Endothelial cell of umbilical vein (primary cell): Measurements from ENCODE around the gene TTC21A. TPM values are rescaled to one million over a fixed set of nuclear protein-coding genes. Genes with fewer than 3 reads are reported as not detected.
"Not testable (repeated sequence)": the region's sequence is repeated elsewhere in the genome, so short reads cannot be mapped to it uniquely, and the experiment has no call there.

Experiments used
- BruUV-seq: library from RNA; stranded (reverse); fragments of 400-500 nt; replicated peaks from 2 replicates; lab custom pipeline; 2021; lab: Mats Ljungman, UMichigan
- CTCF ChIA-PET: fragments of 300-600, 350-600 bp; sonication (Branson Sonifier 250); formaldehyde crosslinking; loops from one replicate; lab custom pipeline; 2021; ENCODE audit warnings: antibody characterized with exemption, inconsistent platforms; lab: Charles Lee
- POLR2A ChIA-PET: fragments of 300-600, 350-600 bp; sonication (Branson Sonifier 250); formaldehyde crosslinking; loops from one replicate; lab custom pipeline; 2021; ENCODE audit warnings: antibody characterized with exemption, inconsistent platforms; lab: Charles Lee
- DNase-seq: peaks from one replicate; pipeline ENCODE4 v3.0.0-alpha.2; 2011; ENCODE audit warnings: low read depth, low spot score
- FAIRE-seq: peaks from 2 replicates; lab custom pipeline; 2011; peaks lifted over from hg19 to GRCh38; lab: Jason Lieb, UNC
- H2AFZ ChIP-seq: 2 replicates; pipeline ENCODE4 v1.6.0; 2012; ENCODE audit warnings: low read depth, low read length, control low read depth, inconsistent platforms
- H3K27ac ChIP-seq: 2 replicates; pipeline ENCODE4 v1.5.1; 2011; ENCODE audit warnings: low read depth, mild to moderate bottlenecking, control low read depth, low read length, moderate library complexity; ENCODE audit not compliant: insufficient read depth
- H3K27me3 ChIP-seq, 2 experiments: 2 replicates each; pipeline versions ENCODE4 v1.6.0 to v1.6.1; 2011; ENCODE audit warnings: low read length in 2 of 2, mixed read lengths in 1 of 2; ENCODE audit not compliant: control insufficient read depth in 2 of 2, insufficient read depth in 2 of 2
- H3K36me3 ChIP-seq, 2 experiments: 2 replicates in 1 of 2; 3 replicates in 1 of 2; pipeline ENCODE4 v1.5.1; 2011; ENCODE audit warnings: low read length in 2 of 2, mild to moderate bottlenecking in 1 of 2, moderate library complexity in 1 of 2; ENCODE audit not compliant: control insufficient read depth in 2 of 2, insufficient read depth in 2 of 2; ENCODE audit errors: extremely low read depth in 1 of 2
- H3K4me1 ChIP-seq: 3 replicates; pipeline ENCODE4 v1.5.1; 2011; ENCODE audit warnings: mild to moderate bottlenecking, low read length; ENCODE audit not compliant: control insufficient read depth, insufficient read depth; ENCODE audit errors: extremely low read depth
- H3K4me2 ChIP-seq: 2 replicates; pipeline ENCODE4 v1.6.1; 2011; ENCODE audit warnings: low read length, control low read depth, mixed read lengths; ENCODE audit not compliant: insufficient read depth
- H3K4me3 ChIP-seq, 3 experiments: fragments of 200-600 bp in 1 of 3; sonication (generic), shearing (Covaris generic) in 1 of 3; replicated peaks in 1 of 3; 2 replicates each; pipeline ENCODE4 v1.5.1; 2011 to 2016; ENCODE audit warnings: control low read depth in 3 of 3, low read length in 3 of 3, mild to moderate bottlenecking in 2 of 3, inconsistent platforms in 1 of 3, low read depth in 1 of 3, moderate library complexity in 1 of 3; ENCODE audit not compliant: insufficient read depth in 1 of 3
- H3K79me2 ChIP-seq: 2 replicates; pipeline ENCODE4 v1.6.0; 2012; ENCODE audit warnings: low read length, inconsistent platforms; ENCODE audit not compliant: control insufficient read depth, insufficient read depth
- H3K9ac ChIP-seq: replicated peaks from 2 replicates; pipeline ENCODE3; 2011; ENCODE audit warnings: low read length, control low read depth; ENCODE audit not compliant: insufficient read depth; ENCODE audit errors: extremely low read depth
- H3K9me1 ChIP-seq: replicated peaks from 3 replicates; pipeline ENCODE4 v1.6.0; 2011; ENCODE audit warnings: mild to moderate bottlenecking, low read length; ENCODE audit not compliant: control insufficient read depth, insufficient read depth; ENCODE audit errors: extremely low read depth
- H3K9me3 ChIP-seq: replicated peaks from 2 replicates; pipeline ENCODE4 v1.5.1; 2012; ENCODE audit warnings: low read length, inconsistent platforms; ENCODE audit not compliant: control insufficient read depth, insufficient read depth
- H4K20me1 ChIP-seq: replicated peaks from 2 replicates; pipeline ENCODE3; 2011; ENCODE audit warnings: mild to moderate bottlenecking, low read length; ENCODE audit not compliant: control insufficient read depth, insufficient read depth; ENCODE audit errors: extremely low read depth
- FOS ChIP-seq: IDR thresholded peaks from 2 replicates; pipeline ENCODE4 v1.6.1; 2011; ENCODE audit warnings: mild to moderate bottlenecking, low read length, moderate library complexity, borderline replicate concordance; ENCODE audit not compliant: insufficient read depth
- GATA2 ChIP-seq: IDR thresholded peaks from 2 replicates; pipeline ENCODE4 v1.7.0; 2011; ENCODE audit warnings: low read depth, mild to moderate bottlenecking, moderate library complexity, mixed read lengths, low read length; ENCODE audit not compliant: insufficient read length, insufficient read depth
- MYC ChIP-seq: IDR thresholded peaks from one replicate; pipeline ENCODE4 v1.6.1; 2011; ENCODE audit warnings: mild to moderate bottlenecking, low read depth, low read length
- POLR2A ChIP-seq: IDR thresholded peaks from 2 replicates; pipeline ENCODE4 v1.6.1; 2012; ENCODE audit warnings: low read depth, mild to moderate bottlenecking, control low read depth, low read length
- dilution Hi-C: fragments of 300-500 bp; cut with MboI; formaldehyde crosslinking; loops from one replicate; pipeline ENCODE4 v1.15.0; 2019; ENCODE audit warnings: low sequenced_read_pairs; ENCODE audit not compliant: extremely low pct_ligation_motif_present
- intact Hi-C: fragments of 100-400 bp; cut with micrococcal nuclease; formaldehyde crosslinking; loops from one replicate; pipeline ENCODE4 v1.10.0; 2022
- polyA plus RNA-seq, 4 experiments: library from polyadenylated mRNA; depleted of rRNA in 3 of 4; stranded (reverse) in 3 of 4; unstranded in 1 of 4; fragments of >200 nt; gene quantifications; 2 replicates each; pipeline versions ENCODE4 v1.2.1 to v1.2.3, GENCODE V29; 2011 to 2012; ENCODE audit warnings: missing spikeins in 1 of 4
- total RNA-seq: library from RNA; stranded (reverse); gene quantifications from 2 replicates; pipeline ENCODE4 v1.2.3, GENCODE V29; 2021
- TF ChIP-seq, protein P1 (sequence below), 2 donors: IDR thresholded peaks; 1 replicate in 1 of 2; 2 replicates in 1 of 2; pipeline ENCODE4 v1.5.1; 2011; ENCODE audit warnings: low read length in 2 of 2, mild to moderate bottlenecking in 2 of 2, moderate library complexity in 2 of 2, control low read depth in 1 of 2, inconsistent platforms in 1 of 2, low read depth in 1 of 2; ENCODE audit not compliant: insufficient read depth in 1 of 2; ENCODE audit errors: extremely low read depth in 1 of 2

TTC21A gene
- total and polyA plus RNA-seq, 2 donors (not counting 3 experiments of a cell fraction or from before 2014, with no cell fraction given): 4.7 to 7.8 TPM

DNA sequence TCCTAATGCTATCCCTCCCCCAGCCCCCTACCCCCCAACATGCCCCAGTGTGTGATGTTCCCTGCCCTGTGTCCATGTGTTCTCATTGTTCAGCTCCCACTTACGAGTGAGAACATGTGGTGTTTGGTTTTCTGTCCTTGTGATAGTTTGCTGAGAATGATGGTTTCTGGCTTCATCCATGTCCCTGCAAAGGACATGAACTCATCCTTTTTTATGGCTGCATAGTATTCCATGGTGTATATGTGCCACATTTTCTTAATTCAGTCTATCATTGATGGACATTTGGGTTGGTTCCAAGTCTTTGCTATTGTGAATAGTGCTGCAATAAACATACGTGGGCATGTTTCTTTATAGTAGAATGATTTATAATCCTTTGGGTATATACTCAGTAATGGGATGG lies 46.3 kb upstream of the TTC21A start:
- POLR2A ChIA-PET, H3K4me1 ChIP-seq, H3K4me2 ChIP-seq, H2AFZ ChIP-seq, intact Hi-C loops, DNase-seq, H3K9ac ChIP-seq, H3K9me1 ChIP-seq, CTCF ChIA-PET, H3K4me3 ChIP-seq, H3K27me3 ChIP-seq, H4K20me1 ChIP-seq, H3K27ac ChIP-seq, FAIRE-seq, H3K9me3 ChIP-seq, BruUV-seq, H3K79me2 ChIP-seq, H3K36me3 ChIP-seq, dilution Hi-C loops: not testable (repeated sequence)

DNA sequence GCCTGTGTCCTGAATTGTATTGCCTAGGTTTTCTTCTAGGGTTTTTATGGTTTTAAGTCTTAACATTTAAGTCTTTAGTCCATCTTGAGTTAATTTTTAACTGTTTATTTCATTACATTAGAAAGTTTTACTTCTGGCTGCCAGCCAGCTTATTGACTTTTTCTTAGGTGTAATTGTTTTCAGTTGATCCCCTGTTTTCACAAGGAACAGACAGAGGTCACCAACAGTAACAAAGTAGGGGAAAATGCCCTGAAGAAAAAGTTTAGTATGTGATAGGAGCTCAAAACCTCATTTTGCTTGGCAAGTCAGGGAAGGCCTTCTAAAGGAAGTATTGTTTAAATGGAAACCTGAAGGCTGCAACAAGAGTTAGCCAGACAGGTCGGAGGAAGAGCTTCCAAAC lies 45.3 kb upstream of the TTC21A start:
- FAIRE-seq: no peak
- BruUV-seq: no TSS peak
- H3K4me1 ChIP-seq: no peaks in the 10 kb centered on the region
- ChIA-PET POLR2A (no interaction called here), CTCF (interaction anchor here (0.8 kb wide), 1 partner anchor 128 kb away, joined by 3 read pairs; no protein-coding TSS in a partner anchor)
- intact Hi-C loops: no loop called here
- no peaks in the 10 kb centered on the region for H3K9me3 ChIP-seq
- TF ChIP-seq GATA2 (no peak), FOS (no peak), MYC (no peak), POLR2A (no peak)
- TF ChIP-seq, protein P1, sequence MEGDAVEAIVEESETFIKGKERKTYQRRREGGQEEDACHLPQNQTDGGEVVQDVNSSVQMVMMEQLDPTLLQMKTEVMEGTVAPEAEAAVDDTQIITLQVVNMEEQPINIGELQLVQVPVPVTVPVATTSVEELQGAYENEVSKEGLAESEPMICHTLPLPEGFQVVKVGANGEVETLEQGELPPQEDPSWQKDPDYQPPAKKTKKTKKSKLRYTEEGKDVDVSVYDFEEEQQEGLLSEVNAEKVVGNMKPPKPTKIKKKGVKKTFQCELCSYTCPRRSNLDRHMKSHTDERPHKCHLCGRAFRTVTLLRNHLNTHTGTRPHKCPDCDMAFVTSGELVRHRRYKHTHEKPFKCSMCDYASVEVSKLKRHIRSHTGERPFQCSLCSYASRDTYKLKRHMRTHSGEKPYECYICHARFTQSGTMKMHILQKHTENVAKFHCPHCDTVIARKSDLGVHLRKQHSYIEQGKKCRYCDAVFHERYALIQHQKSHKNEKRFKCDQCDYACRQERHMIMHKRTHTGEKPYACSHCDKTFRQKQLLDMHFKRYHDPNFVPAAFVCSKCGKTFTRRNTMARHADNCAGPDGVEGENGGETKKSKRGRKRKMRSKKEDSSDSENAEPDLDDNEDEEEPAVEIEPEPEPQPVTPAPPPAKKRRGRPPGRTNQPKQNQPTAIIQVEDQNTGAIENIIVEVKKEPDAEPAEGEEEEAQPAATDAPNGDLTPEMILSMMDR (IDR thresholded peaks at IDR 0.05; ENCODE audit: extremely low read depth in 1 of 2, insufficient read depth in 1 of 2, low read depth in 1 of 2, low read length in 2 of 2): no peak
- H3K9ac ChIP-seq: no peak overlapping the region
- no peak overlapping the region for H3K4me3 ChIP-seq
- H2AFZ ChIP-seq: no peak overlapping the region
- H3K27me3 ChIP-seq: no peaks in the 10 kb centered on the region
- H3K9me1 ChIP-seq: no peaks in the 10 kb centered on the region
- H3K27ac ChIP-seq: no peak overlapping the region
- H3K4me2 ChIP-seq: no peak overlapping the region
- dilution Hi-C loops: no loop called here
- H3K36me3 ChIP-seq: no peaks in the 10 kb centered on the region
- no peak for DNase-seq
- H4K20me1 ChIP-seq: no peaks in the 10 kb centered on the region
- peaks cover 2% of the 10 kb centered on the region for H3K79me2 ChIP-seq
